Measurements from ENCODE around the gene SEL1L3.
A peak's percentile ranks its signal among the peaks of the same experiment; 100 is the strongest.
"Not testable (repeated sequence)": the region's sequence is repeated elsewhere in the genome, so short reads cannot be mapped to it uniquely, and the experiment has no call there.

Gene SEL1L3

GRCh38 chr4:25879587-25879986 lies 16.8 kb upstream of the SEL1L3 start:
- DNase-seq (ENCODE audit: low spot score), result no peak

GRCh38 chr4:25879091-25879584 lies 16.4 kb upstream of the SEL1L3 start:
- DNase-seq (ENCODE audit: low spot score), result no peak

- DNase-seq (ENCODE audit: low spot score), result no peak
These were observed 15.9 kb upstream of the SEL1L3 start for GRCh38 chr4:25878676-25879075.

GRCh38 chr4:25875281-25875745 lies 12.5 kb upstream of the SEL1L3 start:
- no peak for DNase-seq (ENCODE audit: low spot score)

DNA sequence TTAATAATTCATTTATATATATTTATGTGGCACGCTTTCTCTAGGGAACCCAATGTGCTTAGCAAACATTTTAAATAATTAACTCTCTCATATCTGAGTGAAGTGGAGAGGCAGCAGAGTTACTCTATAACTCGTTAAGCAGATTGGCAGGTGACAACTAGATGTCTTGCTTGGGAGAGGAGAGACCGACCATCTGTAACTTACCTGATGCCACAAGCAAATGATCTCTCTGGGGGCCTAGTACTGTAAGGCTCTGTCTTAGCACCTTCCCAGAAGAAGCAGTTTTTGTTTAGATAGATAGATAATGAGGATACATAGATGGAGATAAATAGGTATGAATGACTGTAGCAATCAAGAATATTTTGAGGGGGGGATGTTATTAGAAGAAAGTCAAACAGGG lies 11.9 kb upstream of the SEL1L3 start:
- DNase-seq (ENCODE audit: low spot score), result no peak

- no peak for DNase-seq (ENCODE audit: low spot score)
These were observed 10.9 kb upstream of the SEL1L3 start for GRCh38 chr4:25873632-25874129.

- no peak for DNase-seq (ENCODE audit: low spot score)
These were observed 10.3 kb upstream of the SEL1L3 start for GRCh38 chr4:25872851-25873631.

DNA sequence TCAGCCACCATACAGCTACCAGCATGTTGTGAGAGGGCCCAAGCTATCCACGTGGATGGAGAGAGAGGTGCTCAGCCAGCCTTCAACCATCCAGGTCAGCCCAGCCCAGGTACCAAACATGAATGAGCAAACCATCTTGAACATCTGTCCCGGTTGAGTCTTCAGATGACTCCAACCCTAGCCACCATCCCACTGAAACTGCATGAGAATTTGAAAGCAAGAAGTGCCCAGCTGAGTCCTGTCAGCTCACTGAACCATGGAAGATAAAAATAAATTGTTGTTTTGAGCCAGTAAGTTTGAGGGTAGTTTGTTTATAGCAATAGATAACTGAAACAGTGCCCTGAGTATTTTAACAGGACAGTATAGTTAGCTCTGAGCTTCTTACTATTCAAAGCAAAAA lies 7.3 kb upstream of the SEL1L3 start:
- DNase-seq (ENCODE audit: low spot score), result no peak

DNA sequence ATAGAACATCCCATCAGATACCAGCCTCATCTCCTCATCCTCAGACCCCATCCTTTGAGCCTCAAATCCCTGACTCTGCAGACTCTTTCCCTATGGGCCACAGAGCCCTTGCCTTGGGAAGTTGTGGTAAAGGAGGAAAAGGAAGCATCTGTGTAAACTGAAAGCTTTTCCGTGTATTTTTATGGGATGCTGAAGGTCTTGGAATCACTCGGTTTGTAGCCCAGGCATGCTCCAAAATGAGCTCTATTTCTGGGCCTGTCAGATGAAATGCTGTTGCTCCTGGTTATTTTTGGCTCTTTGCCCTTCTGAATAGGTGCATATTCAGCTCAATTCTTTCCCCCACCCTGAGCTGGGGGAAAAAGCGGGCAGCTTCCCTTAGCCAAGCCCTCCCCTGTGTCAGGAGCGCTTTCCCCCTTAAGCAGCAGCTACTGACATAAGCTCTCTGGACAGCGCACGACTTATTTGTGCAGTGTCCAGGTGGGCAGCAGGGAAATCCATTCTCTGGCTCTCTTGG lies 5.0 kb upstream of the SEL1L3 start:
- DNase-seq (ENCODE audit: low spot score), result no peak

GRCh38 chr4:25866401-25866800 lies 3.6 kb upstream of the SEL1L3 start:
- not testable (repeated sequence) for DNase-seq (ENCODE audit: low spot score)

GRCh38 chr4:25865586-25865985 lies 2.8 kb upstream of the SEL1L3 start:
- DNase-seq (ENCODE audit: low spot score), result no peak

DNA sequence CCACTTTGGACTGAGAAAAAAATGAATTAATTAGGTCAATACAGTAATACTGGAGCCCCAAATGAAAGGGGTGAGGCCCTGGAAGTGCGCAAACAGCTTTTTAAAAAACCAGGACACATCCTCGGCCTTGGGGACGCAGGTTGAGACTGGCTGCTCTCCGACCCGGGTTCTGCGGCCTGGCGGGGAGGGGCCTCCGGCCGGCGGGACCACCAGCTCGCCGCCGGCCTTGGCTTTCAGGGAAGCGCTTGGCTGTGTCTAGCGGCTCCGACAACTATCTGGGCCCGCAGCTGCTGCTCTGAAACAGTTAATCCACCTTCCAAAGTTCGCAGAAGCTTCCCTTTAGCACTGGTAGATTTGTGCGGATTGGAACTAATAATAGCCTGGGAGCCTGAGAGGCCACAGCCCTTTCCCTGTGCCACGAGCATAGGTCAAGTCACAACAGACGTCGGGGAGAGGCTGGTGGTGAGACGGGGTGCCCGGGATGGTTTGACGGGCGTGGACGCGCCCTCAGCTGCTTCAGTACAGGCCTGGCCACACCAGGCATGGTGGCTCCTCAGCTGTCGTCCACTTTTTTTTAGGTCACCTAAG lies 1.1 kb upstream of the SEL1L3 start:
- no peak for DNase-seq (ENCODE audit: low spot score)

GRCh38 chr4:25863347-25863784 lies 578 bp upstream of the SEL1L3 start:
- DNase-seq (ENCODE audit: low spot score), result no peak

DNA sequence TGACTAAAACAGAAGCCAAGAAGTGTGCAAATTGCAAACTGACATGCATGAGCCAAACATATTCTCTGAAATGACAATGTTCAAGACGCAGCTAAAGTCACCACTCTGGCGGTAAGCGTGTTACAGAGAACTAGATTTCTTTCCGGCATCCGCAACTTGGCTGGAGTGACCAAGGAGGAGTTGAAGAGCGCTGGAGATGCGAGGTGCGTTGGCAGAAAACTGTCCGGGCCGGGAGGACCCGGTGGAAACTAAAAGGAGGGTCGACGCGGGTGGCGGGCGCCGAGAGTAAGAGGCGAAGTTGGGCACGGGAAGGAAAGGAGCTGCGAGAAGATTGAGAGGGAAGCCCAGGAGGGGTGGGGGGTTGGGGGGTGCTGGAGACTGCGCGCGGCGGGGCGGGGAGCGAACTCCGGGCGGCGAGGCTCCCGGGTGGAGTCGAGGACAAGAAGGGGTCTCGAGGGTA lies 807 bp downstream of the SEL1L3 start:
- DNase-seq (ENCODE audit: low spot score), result peak; percentile 25

DNA sequence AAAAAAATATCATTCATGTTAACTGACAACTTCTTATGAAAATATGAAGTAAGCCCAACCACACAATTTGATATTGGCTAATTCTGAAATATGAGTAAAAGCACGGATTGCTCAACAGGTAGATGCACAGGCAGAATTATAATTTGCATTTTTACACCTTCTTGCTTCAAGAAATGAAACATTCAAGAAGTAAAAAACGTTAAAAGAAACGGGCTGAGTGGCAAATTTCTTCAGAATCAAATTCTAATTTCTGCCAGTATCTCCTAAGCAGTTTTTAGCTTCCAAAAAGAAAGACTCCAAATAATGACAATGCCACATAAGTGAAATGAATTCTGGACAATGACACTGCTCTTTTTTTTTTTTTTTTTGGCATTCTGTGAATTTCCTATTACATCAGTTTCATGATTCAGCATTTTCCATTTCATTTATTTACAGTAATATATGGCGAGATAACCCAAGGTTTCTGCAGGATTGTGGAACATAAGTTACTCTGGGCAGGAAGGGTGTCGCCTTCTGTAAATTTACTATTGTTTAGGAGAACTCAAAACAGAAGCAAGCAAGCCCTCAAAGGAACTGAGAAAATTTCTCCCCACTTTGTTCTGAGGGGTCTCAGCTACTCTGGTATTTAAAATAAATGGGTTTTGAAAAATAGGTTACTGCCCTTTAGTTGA lies 1.4 kb downstream of the SEL1L3 start:
- DNase-seq (ENCODE audit: low spot score), result no peak

- DNase-seq (ENCODE audit: low spot score), result peak; percentile 12
These were observed 2.1 kb downstream of the SEL1L3 start for GRCh38 chr4:25860586-25861279.

GRCh38 chr4:25859429-25860148 lies 3.2 kb downstream of the SEL1L3 start:
- peak; percentile 57 for DNase-seq (ENCODE audit: low spot score)

GRCh38 chr4:25857851-25858400 lies 4.9 kb downstream of the SEL1L3 start:
- no peak for DNase-seq (ENCODE audit: low spot score)

GRCh38 chr4:25857403-25857802 lies 5.4 kb downstream of the SEL1L3 start:
- DNase-seq (ENCODE audit: low spot score), result no peak

- no peak for DNase-seq (ENCODE audit: low spot score)
These were observed 6.0 kb downstream of the SEL1L3 start for GRCh38 chr4:25856756-25857155.

DNA sequence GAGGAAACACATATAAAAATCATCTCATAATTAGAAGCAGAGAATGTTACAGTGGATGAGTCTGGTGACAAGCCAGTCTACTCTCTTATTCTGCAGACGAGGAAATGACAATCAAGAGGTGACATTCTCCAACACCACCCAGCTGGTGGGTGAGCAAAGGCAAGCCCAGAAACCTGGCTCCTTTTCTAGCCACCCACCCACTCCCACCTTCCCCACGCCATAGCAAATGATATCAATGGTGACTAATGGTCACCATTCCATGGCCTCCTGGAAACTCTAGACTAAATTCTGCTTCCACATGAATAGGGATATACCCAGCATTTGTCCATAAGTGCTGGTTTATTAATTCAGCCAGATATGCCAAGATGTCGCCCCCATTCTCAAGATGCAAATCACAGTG lies 10.7 kb downstream of the SEL1L3 start:
- no peak for DNase-seq (ENCODE audit: low spot score)

Measured in CD4-positive, alpha-beta T cell treated with Interleukin-6 at 100 ng/mL for 8 hours (primary cell).